ENCODE results near the gene MYCT1. TPM values are rescaled to one million over a fixed set of nuclear protein-coding genes. Genes with fewer than 3 reads are reported as not detected.

Gene MYCT1
- total and polyA plus RNA-seq, 4 experiments from 2014 or later, result not detected

- Histone ChIP-seq H3K4me1 (ENCODE audit: insufficient read depth, low read length) (no peaks in the 10 kb centered on the region), H3K4me3 (ENCODE audit: low read length in 2 of 2) (no peak overlapping the region), H3K9me3 (ENCODE audit: control insufficient read depth in 1 of 2, low read length in 2 of 2) (no peaks in the 10 kb centered on the region), H3K36me3 (ENCODE audit: insufficient read depth, low read length) (no peaks in the 10 kb centered on the region), H3K27ac (ENCODE audit: low read depth, low read length) (no peak overlapping the region), H3K27me3 (ENCODE audit: insufficient read depth, low read length) (no peaks in the 10 kb centered on the region)
- H3K4me1 Mint-ChIP-seq, result no peaks in the 10 kb centered on the region
- DNase-seq, result no peak
- ChIA-PET POLR2A (ENCODE audit: partially characterized antibody) (no interaction called here), CTCF (ENCODE audit: partially characterized antibody) (no interaction called here)
- H3K4me3 Mint-ChIP-seq, result no peak overlapping the region
- no peaks in the 10 kb centered on the region for H3K36me3 Mint-ChIP-seq
- H3K9me3 Mint-ChIP-seq, result peaks cover 0 to 1% (median 0%) of the 10 kb centered on the region in 8 donors
- no peaks in the 10 kb centered on the region for H3K27me3 Mint-ChIP-seq
- H3K27ac Mint-ChIP-seq, result no peak overlapping the region
- intact Hi-C loops (cut with micrococcal nuclease), result no loop called here
These were observed 73.5 kb downstream of the MYCT1 start for GRCh38 chr6:152771061-152771687.

Other genes with a start within 250 kb of the MYCT1 start
- 100 to 1,000 TPM; 209 to 228 TPM for gene SYNE1, start 60.5 kb upstream of the MYCT1 start, total RNA-seq
- gene SYNE1, start 60.5 kb upstream of the MYCT1 start, polyA plus RNA-seq, result 10 to 100 TPM; 22.5 to 79.6 TPM
- gene VIP, start 52.9 kb downstream of the MYCT1 start, total RNA-seq, result not detected
- gene VIP, start 52.9 kb downstream of the MYCT1 start, polyA plus RNA-seq, result not detected